Measurements from ENCODE around the gene TRIO.

DNA sequence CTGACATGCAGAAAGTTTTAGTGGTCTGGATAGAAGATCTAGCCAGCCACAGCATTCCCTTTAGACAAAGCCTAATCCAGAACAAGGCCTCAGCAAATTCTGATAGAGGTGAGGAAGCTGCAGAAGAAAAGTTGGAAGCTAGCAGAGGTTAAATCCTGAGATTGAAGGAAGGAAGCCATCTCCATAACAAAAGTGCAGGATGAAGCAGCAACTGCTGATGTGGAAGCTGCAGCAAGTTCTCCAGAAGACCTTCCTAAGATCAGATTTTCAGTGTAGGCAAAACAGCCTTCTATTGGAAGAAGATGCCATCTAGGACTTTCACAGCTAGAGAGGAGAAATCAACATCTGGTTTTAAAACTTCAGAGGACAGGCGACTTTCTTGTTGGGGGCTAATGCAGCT is 77.5 kb downstream of the TRIO start:
- TF ChIP-seq, protein P1, sequence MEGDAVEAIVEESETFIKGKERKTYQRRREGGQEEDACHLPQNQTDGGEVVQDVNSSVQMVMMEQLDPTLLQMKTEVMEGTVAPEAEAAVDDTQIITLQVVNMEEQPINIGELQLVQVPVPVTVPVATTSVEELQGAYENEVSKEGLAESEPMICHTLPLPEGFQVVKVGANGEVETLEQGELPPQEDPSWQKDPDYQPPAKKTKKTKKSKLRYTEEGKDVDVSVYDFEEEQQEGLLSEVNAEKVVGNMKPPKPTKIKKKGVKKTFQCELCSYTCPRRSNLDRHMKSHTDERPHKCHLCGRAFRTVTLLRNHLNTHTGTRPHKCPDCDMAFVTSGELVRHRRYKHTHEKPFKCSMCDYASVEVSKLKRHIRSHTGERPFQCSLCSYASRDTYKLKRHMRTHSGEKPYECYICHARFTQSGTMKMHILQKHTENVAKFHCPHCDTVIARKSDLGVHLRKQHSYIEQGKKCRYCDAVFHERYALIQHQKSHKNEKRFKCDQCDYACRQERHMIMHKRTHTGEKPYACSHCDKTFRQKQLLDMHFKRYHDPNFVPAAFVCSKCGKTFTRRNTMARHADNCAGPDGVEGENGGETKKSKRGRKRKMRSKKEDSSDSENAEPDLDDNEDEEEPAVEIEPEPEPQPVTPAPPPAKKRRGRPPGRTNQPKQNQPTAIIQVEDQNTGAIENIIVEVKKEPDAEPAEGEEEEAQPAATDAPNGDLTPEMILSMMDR (IDR thresholded peaks at IDR 0.05), result no peak
- TF ChIP-seq POLR2AphosphoS5 (IDR thresholded peaks at IDR 0.05) (no peak), EP300 (IDR thresholded peaks at IDR 0.05; ENCODE audit: low read depth) (no peak), POLR2A (IDR thresholded peaks at IDR 0.05) (no peak)

All from transverse colon (tissue), 4 donors.